Colonic mucosa (tissue), 4 donors: Measurements from ENCODE around the gene DGKD. TPM values are rescaled to one million over a fixed set of nuclear protein-coding genes. Genes with fewer than 3 reads are reported as not detected.

ENCODE experiments used
- DNase-seq: peaks from one replicate; pipeline ENCODE4 v3.0.0-alpha.2; 2020
- H3K27ac ChIP-seq: fragments of 200-600 bp; one replicate; pipeline ENCODE4 v1.8.0; 2021
- H3K27me3 ChIP-seq: fragments of 200-600 bp; one replicate; pipeline ENCODE4 v1.8.0; 2021
- H3K36me3 ChIP-seq: fragments of 200-600 bp; one replicate; pipeline ENCODE4 v1.8.0; 2021
- H3K4me1 ChIP-seq: fragments of 200-600 bp; one replicate; pipeline ENCODE4 v1.8.0; 2021; ENCODE audit warnings: mild to moderate bottlenecking
- H3K4me3 ChIP-seq: fragments of 200-600 bp; one replicate; pipeline ENCODE4 v1.8.0; 2021
- H3K9ac ChIP-seq, 2 donors: one replicate each; pipeline ENCODE4 v1.7.0; 2013; ENCODE audit warnings: control low read depth in 2 of 2, low read depth in 2 of 2, low read length in 2 of 2
- H3K9me3 ChIP-seq: fragments of 200-600 bp; one replicate; pipeline ENCODE4 v1.8.0; 2021
- intact Hi-C: fragments of 100-400 bp; cut with DNase I; formaldehyde crosslinking; loops from one replicate; pipeline ENCODE4 v1.14.1; 2022
- total RNA-seq, 2 donors: library from RNA; stranded (reverse); fragmentation: NEBNext Ultra II Directional in 1 of 2; extraction: Animal tissue kit (Norgen Biotek cat#: 25700) in 1 of 2; gene quantifications; one replicate each; pipeline ENCODE4 v1.2.1, GENCODE V29; 2021
- TF ChIP-seq, protein P1 (sequence below): fragments of 200-600 bp; IDR thresholded peaks from one replicate; pipeline ENCODE4 v1.8.0; 2022; ENCODE audit warnings: antibody characterized with exemption, mild to moderate bottlenecking
- donor health status: healthy.
- donor health status: DM: no; HTN: no; CAD: no.
- donor health status: DM: no; HTN: no; CAD: no.

Gene DGKD
- total RNA-seq, 2 donors from 2014 or later, result 64.4 to 94.6 TPM

- H3K4me3 ChIP-seq, result no peak overlapping the region
- H3K27ac ChIP-seq, result no peak overlapping the region
- DNase-seq, result no peak
- H3K9ac ChIP-seq, result no peak overlapping the region
- H3K4me1 ChIP-seq, result no peaks in the 10 kb centered on the region
- TF ChIP-seq, protein P1, sequence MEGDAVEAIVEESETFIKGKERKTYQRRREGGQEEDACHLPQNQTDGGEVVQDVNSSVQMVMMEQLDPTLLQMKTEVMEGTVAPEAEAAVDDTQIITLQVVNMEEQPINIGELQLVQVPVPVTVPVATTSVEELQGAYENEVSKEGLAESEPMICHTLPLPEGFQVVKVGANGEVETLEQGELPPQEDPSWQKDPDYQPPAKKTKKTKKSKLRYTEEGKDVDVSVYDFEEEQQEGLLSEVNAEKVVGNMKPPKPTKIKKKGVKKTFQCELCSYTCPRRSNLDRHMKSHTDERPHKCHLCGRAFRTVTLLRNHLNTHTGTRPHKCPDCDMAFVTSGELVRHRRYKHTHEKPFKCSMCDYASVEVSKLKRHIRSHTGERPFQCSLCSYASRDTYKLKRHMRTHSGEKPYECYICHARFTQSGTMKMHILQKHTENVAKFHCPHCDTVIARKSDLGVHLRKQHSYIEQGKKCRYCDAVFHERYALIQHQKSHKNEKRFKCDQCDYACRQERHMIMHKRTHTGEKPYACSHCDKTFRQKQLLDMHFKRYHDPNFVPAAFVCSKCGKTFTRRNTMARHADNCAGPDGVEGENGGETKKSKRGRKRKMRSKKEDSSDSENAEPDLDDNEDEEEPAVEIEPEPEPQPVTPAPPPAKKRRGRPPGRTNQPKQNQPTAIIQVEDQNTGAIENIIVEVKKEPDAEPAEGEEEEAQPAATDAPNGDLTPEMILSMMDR, result no peak
- H3K9me3 ChIP-seq, result no peaks in the 10 kb centered on the region
- intact Hi-C loops, result no loop called here
- H3K27me3 ChIP-seq, result no peaks in the 10 kb centered on the region
- H3K36me3 ChIP-seq, result peaks cover 3% of the 10 kb centered on the region
These were observed 133.6 kb downstream of the DGKD start for GRCh38 chr2:233487748-233488345.

DNA sequence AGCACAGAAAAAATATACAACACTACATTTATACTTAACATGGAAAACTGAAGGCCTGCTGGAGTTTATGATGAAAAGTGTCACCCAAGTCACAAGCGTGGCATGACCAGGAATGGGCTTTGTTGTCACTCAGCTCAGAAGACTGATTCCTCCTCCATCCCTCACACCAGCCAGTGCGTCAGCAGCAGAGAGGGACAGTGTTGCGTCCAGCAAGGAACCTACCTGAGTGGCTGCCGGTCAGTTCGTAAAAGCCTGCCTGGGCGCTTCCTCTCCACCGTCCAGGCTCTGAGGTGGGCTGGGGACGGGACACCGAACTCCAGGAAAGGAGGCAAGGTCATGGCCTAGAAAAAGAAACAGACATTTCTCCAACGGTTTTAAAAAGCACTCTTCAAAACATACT is 134.8 kb downstream of the DGKD start:
- H3K36me3 ChIP-seq, result peaks cover 7% of the 10 kb centered on the region
- TF ChIP-seq, protein P1, result no peak
- no peak for DNase-seq
- H3K27me3 ChIP-seq, result no peaks in the 10 kb centered on the region
- intact Hi-C loops, result no loop called here
- no peak overlapping the region for H3K9ac ChIP-seq
- no peaks in the 10 kb centered on the region for H3K4me1 ChIP-seq
- H3K9me3 ChIP-seq, result no peaks in the 10 kb centered on the region
- no peak overlapping the region for H3K4me3 ChIP-seq
- H3K27ac ChIP-seq, result no peak overlapping the region

DNA sequence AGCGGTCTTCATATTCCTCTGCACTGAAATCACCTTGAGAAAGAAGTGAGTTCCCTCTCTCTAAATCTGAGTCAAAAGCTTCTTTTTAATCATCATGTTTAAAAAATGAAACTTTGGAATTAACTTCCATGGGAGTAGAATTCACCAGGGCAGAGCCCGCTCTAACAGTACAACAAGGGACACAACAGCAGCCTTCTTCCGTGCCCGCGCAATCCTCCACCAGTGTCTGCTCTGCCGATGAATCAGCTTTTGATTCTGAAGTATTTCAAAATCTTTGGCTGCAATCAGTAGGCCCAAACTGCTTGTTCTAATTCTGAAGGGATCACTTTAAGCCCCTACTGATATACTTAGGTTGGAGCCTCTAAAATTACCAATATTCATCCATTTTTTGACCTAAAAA is 135.4 kb downstream of the DGKD start:
- H3K9me3 ChIP-seq, result no peaks in the 10 kb centered on the region
- no peak for DNase-seq
- H3K4me3 ChIP-seq, result no peak overlapping the region
- intact Hi-C loops, result no loop called here
- no peak overlapping the region for H3K9ac ChIP-seq
- no peaks in the 10 kb centered on the region for H3K4me1 ChIP-seq
- H3K36me3 ChIP-seq, result peaks cover 7% of the 10 kb centered on the region
- H3K27ac ChIP-seq, result no peak overlapping the region
- no peaks in the 10 kb centered on the region for H3K27me3 ChIP-seq
- TF ChIP-seq, protein P1, result no peak

GRCh38 chr2:233490831-233491230 is 136.5 kb downstream of the DGKD start:
- H3K9ac ChIP-seq, result no peak overlapping the region
- H3K27ac ChIP-seq, result no peak overlapping the region
- no peaks in the 10 kb centered on the region for H3K9me3 ChIP-seq
- peaks cover 7% of the 10 kb centered on the region for H3K36me3 ChIP-seq
- TF ChIP-seq, protein P1, result no peak
- no peak overlapping the region for H3K4me3 ChIP-seq
- H3K27me3 ChIP-seq, result no peaks in the 10 kb centered on the region
- intact Hi-C loops, result no loop called here
- H3K4me1 ChIP-seq, result no peaks in the 10 kb centered on the region
- DNase-seq, result no peak

DNA sequence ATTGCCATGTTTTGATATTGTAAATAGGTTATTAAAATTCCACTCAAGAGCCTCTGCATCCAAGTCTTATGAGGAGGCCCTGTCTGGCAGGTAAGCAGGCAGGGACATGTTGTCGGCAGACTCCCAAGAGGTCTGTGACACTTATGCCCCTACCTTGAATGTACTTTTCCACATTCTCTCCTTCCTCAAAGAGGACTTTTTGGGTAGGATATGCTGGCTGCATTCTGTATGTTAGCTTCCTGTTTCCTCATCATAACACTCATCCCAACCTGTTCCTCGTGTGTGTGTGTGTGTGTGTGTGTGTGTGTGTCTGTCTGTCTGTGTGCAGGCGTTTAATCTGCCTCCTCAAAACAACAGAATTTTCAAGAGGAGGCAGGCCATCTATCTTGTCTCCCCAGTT is 137.0 kb downstream of the DGKD start:
- Histone ChIP-seq H3K27ac (no peak overlapping the region), H3K27me3 (no peaks in the 10 kb centered on the region), H3K4me3 (no peak overlapping the region), H3K9me3 (no peaks in the 10 kb centered on the region), H3K4me1 (no peaks in the 10 kb centered on the region), H3K36me3 (peaks cover 7% of the 10 kb centered on the region), H3K9ac (no peak overlapping the region)
- intact Hi-C loops, result no loop called here
- no peak for DNase-seq
- TF ChIP-seq, protein P1, result no peak
